Loucy (cell line): ENCODE results near the gene FDX1.

Experiments used
- H2AFZ ChIP-seq: fragments of 200-600 bp; sonication (generic); 2 replicates; pipeline ENCODE4 v1.6.0; 2016; ENCODE audit warnings: antibody characterized with exemption, mild to moderate bottlenecking, low read length, moderate library complexity
- H3F3A ChIP-seq: fragments of 200-600 bp; 2 replicates; pipeline ENCODE4 v1.6.0; 2016; ENCODE audit warnings: antibody characterized with exemption, low read depth, mild to moderate bottlenecking
- H3K27me3 ChIP-seq: fragments of 200-600 bp; sonication (generic); 2 replicates; pipeline ENCODE4 v1.6.1; 2014; ENCODE audit warnings: low read length, mild to moderate bottlenecking; ENCODE audit not compliant: insufficient read depth, poor library complexity, severe bottlenecking
- H3K36me3 ChIP-seq: fragments of 200-600 bp; sonication (generic); 2 replicates; pipeline ENCODE4 v1.6.1; 2016; ENCODE audit warnings: low read length; ENCODE audit not compliant: insufficient read depth
- H3K4me1 ChIP-seq: fragments of 200-600 bp; sonication (generic); 2 replicates; pipeline ENCODE4 v1.5.1; 2014; ENCODE audit warnings: low read length, mild to moderate bottlenecking; ENCODE audit not compliant: insufficient read depth, poor library complexity, severe bottlenecking
- H3K4me2 ChIP-seq: fragments of 200-600 bp; sonication (generic); 2 replicates; pipeline ENCODE4 v1.6.0; 2014; ENCODE audit warnings: antibody characterized with exemption, low read length, low read depth, mild to moderate bottlenecking; ENCODE audit not compliant: poor library complexity, severe bottlenecking
- H3K4me3 ChIP-seq: fragments of 200-600 bp; sonication (generic); 2 replicates; pipeline ENCODE4 v1.5.1; 2014; ENCODE audit warnings: low read length, mild to moderate bottlenecking, mixed read lengths; ENCODE audit not compliant: poor library complexity, severe bottlenecking
- H3K79me2 ChIP-seq: fragments of 200-600 bp; sonication (generic); 2 replicates; pipeline ENCODE4 v1.6.1; 2014; ENCODE audit warnings: low read length; ENCODE audit not compliant: insufficient read depth
- H3K9ac ChIP-seq: fragments of 200-600 bp; sonication (generic); 2 replicates; pipeline ENCODE4 v1.6.0; 2014; ENCODE audit warnings: mild to moderate bottlenecking, low read depth, low read length, moderate library complexity; ENCODE audit not compliant: poor library complexity, severe bottlenecking
- H3K9me2 ChIP-seq: fragments of 200-600 bp; sonication (generic); replicated peaks from 2 replicates; pipeline ENCODE4 v1.6.1; 2016; ENCODE audit warnings: low read depth, low read length, mixed read lengths
- H3K9me3 ChIP-seq: fragments of 200-600 bp; sonication (generic); 2 replicates; pipeline ENCODE4 v1.6.1; 2014; ENCODE audit warnings: mild to moderate bottlenecking, antibody characterized with exemption, low read length, low read depth; ENCODE audit not compliant: insufficient read depth
- H4K20me1 ChIP-seq: fragments of 200-600 bp; sonication (generic); 2 replicates; pipeline ENCODE4 v1.6.0; 2014; ENCODE audit warnings: antibody characterized with exemption, low read length, mild to moderate bottlenecking; ENCODE audit not compliant: insufficient read depth, poor library complexity, severe bottlenecking
- CTCF ChIP-seq: fragments of 200-600 bp; sonication (generic); conservative IDR thresholded peaks from 2 replicates; pipeline ENCODE4 v1.5.1; 2014; ENCODE audit warnings: mild to moderate bottlenecking, antibody characterized with exemption, low read length
- EZH2phosphoT487 ChIP-seq: fragments of 200-600 bp; IDR thresholded peaks from 2 replicates; pipeline ENCODE4 v1.6.1; 2018; ENCODE audit warnings: antibody characterized with exemption, mild to moderate bottlenecking, moderate library complexity, borderline replicate concordance

FDX1 gene

DNA sequence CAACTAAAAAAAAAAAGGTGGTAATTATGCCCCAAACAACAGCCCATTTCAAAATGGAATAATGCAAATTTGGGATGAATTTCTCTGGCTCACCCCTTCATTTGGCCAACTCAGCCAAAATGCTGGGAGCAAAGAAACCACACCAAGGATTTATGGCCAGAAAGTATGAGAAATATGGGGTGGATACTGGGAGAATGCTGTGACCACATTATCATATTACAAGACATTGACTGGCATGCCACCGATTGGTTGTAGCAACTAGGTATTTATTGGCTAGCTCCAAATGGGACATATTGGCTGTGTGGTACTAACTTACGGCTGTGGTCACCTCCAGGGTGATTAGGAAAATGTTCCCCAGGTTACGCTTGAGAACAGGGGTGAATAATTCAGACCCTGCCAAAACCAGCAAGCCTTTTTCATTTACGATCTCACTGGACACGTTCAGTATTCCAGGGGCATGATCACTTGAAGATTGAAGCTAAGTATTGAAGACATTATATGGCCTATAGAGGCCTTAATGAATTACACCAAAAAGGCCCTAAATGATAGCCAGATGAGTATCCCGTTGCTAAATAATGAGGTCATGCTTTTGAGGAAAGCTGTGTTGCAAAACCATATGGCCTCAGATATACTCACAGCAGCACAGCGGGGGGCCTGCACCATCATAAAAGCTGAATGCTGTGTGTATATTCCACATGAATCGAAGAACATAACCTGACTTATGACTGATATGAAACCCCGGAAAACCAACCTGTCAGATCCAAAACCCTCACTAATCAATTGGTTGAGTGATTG, 3.8 kb upstream of the FDX1 start:
- H2AFZ ChIP-seq = no peak overlapping the region
- H4K20me1 ChIP-seq = peaks cover under 1% of the 10 kb centered on the region
- no peak overlapping the region for H3K4me3 ChIP-seq
- H3K4me2 ChIP-seq = no peak overlapping the region
- H3K27me3 ChIP-seq = no peaks in the 10 kb centered on the region
- H3K79me2 ChIP-seq = peaks cover 9% of the 10 kb centered on the region
- H3K9me3 ChIP-seq = no peaks in the 10 kb centered on the region
- H3K9me2 ChIP-seq = no peaks in the 10 kb centered on the region
- H3K4me1 ChIP-seq = peaks cover 8% of the 10 kb centered on the region
- TF ChIP-seq EZH2phosphoT487 = no peak
- TF ChIP-seq CTCF = no peak
- H3K9ac ChIP-seq = no peak overlapping the region
- no peaks in the 10 kb centered on the region for H3K36me3 ChIP-seq
- no peaks in the 10 kb centered on the region for H3F3A ChIP-seq

DNA sequence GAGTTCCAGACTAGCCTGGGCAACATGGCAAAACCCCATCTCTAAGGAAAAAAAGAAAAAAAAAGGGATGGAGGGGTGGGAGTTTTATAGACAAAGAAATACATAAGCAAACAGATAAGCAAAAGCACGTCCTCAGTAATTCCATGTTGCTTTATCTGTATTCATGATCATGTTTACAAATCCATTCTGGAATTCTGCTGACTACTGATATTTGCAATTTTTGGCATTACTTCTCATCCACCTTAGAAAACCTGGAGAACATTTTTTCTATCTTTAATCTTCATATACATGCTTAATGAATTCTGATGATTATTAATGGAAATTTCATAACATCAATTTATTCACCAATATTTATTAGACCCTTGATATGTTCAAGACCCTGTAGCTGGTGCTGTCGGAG, 1.7 kb upstream of the FDX1 start:
- H2AFZ ChIP-seq = no peak overlapping the region
- no peak overlapping the region for H3K4me3 ChIP-seq
- H3K27me3 ChIP-seq = no peaks in the 10 kb centered on the region
- no peak for TF ChIP-seq CTCF
- TF ChIP-seq EZH2phosphoT487 = no peak
- no peaks in the 10 kb centered on the region for H3K9me2 ChIP-seq
- H3K9ac ChIP-seq = no peak overlapping the region
- no peaks in the 10 kb centered on the region for H3K36me3 ChIP-seq
- peaks cover 23% of the 10 kb centered on the region for H3K4me1 ChIP-seq
- H4K20me1 ChIP-seq = peaks cover 14% of the 10 kb centered on the region
- no peaks in the 10 kb centered on the region for H3F3A ChIP-seq
- no peaks in the 10 kb centered on the region for H3K9me3 ChIP-seq
- peaks cover 28% of the 10 kb centered on the region for H3K79me2 ChIP-seq
- H3K4me2 ChIP-seq = no peak overlapping the region

GRCh38 chr11:110428956-110429730, 605 bp upstream of the FDX1 start:
- Histone ChIP-seq H3K9me2 (no peaks in the 10 kb centered on the region), H3K4me1 (peaks cover 30% of the 10 kb centered on the region), H3K79me2 (peaks cover 37% of the 10 kb centered on the region), H3F3A (no peaks in the 10 kb centered on the region), H3K4me2 (peak overlapping the region; percentile 85), H3K9ac (peak overlapping the region; percentile 85), H3K4me3 (peak overlapping the region; percentile 85), H3K27me3 (no peaks in the 10 kb centered on the region), H3K36me3 (no peaks in the 10 kb centered on the region), H4K20me1 (peaks cover 20% of the 10 kb centered on the region), H3K9me3 (no peaks in the 10 kb centered on the region), H2AFZ (peak overlapping the region; percentile 96)
- TF ChIP-seq CTCF = no peak
- no peak for TF ChIP-seq EZH2phosphoT487
